HEK293 (cell line): ENCODE measurements around the gene FAM120B.

Experiments used
- CTCF ChIA-PET: fragments of 350-600 bp; formaldehyde crosslinking; extraction: SDS; loops from one replicate; lab custom pipeline; 2021; ENCODE audit warnings: antibody characterized with exemption; lab: Yijun Ruan, JAX
- POLR2A ChIA-PET: fragments of 300-600 bp; formaldehyde crosslinking; extraction: SDS; loops from one replicate; lab custom pipeline; 2020; ENCODE audit warnings: antibody characterized with exemption, inconsistent platforms; lab: Yijun Ruan, JAX
- H3K27ac ChIP-seq: fragments of 200-500 bp; sonication (Bioruptor generic); 2 replicates; pipeline ENCODE4 v1.5.1; 2014; ENCODE audit warnings: low read depth, low read length, control low read depth, inconsistent platforms; ENCODE audit errors: extremely low read depth
- H3K36me3 ChIP-seq, 2 experiments: fragments of 200-500 bp in 1 of 2; sonication (Bioruptor generic) in 1 of 2; 1 replicate in 1 of 2; 2 replicates in 1 of 2; pipeline ENCODE4 v1.5.1; 2014 to 2017; ENCODE audit warnings: inconsistent platforms in 2 of 2, low read length in 2 of 2; ENCODE audit not compliant: control insufficient read depth in 2 of 2, insufficient read depth in 1 of 2
- H3K4me1 ChIP-seq: fragments of 200-500 bp; sonication (Bioruptor generic); 2 replicates; pipeline ENCODE4 v1.5.1; 2014; ENCODE audit warnings: mild to moderate bottlenecking, low read length, inconsistent platforms; ENCODE audit not compliant: control insufficient read depth, insufficient read depth
- H3K4me3 ChIP-seq: 2 replicates; pipeline ENCODE4 v1.5.1; 2011; ENCODE audit warnings: low read depth, mild to moderate bottlenecking, control low read depth, low read length, moderate library complexity
- H3K9me3 ChIP-seq: fragments of 200-500 bp; sonication (Bioruptor generic); 2 replicates; pipeline ENCODE4 v1.5.1; 2014; ENCODE audit warnings: low read depth, low read length, inconsistent platforms; ENCODE audit not compliant: control insufficient read depth, insufficient read depth
- ZNF121 ChIP-seq: fragments of 450-650 bp; formaldehyde crosslinking; IDR thresholded peaks from 2 replicates; pipeline ENCODE4 v1.5.1; 2016; ENCODE audit warnings: missing biosample characterization, missing genetic modification characterization
- ZNF19 ChIP-seq: fragments of 450-650 bp; formaldehyde crosslinking; IDR thresholded peaks from 2 replicates; pipeline ENCODE4; 2016; ENCODE audit warnings: missing biosample characterization, missing genetic modification characterization, low read depth
- ZNF26 ChIP-seq: fragments of 450-650 bp; formaldehyde crosslinking; IDR thresholded peaks from 2 replicates; pipeline ENCODE4 v1.5.1; 2016; ENCODE audit warnings: missing biosample characterization, missing genetic modification characterization
- ZNF266 ChIP-seq: fragments of 450-650 bp; formaldehyde crosslinking; IDR thresholded peaks from 2 replicates; pipeline ENCODE4 v1.5.1; 2016; ENCODE audit warnings: missing biosample characterization, missing genetic modification characterization, low read depth
- ZNF280C ChIP-seq: fragments of 450-650 bp; formaldehyde crosslinking; IDR thresholded peaks from 2 replicates; pipeline ENCODE4 v1.5.1; 2016; ENCODE audit warnings: missing biosample characterization, missing genetic modification characterization
- ZNF280D ChIP-seq: fragments of 450-650 bp; formaldehyde crosslinking; IDR thresholded peaks from 2 replicates; pipeline ENCODE4 v1.5.1; 2016; ENCODE audit warnings: missing biosample characterization, missing genetic modification characterization
- ZNF449 ChIP-seq: fragments of 450-650 bp; formaldehyde crosslinking; IDR thresholded peaks from 2 replicates; pipeline ENCODE4 v1.5.1; 2017; ENCODE audit warnings: missing biosample characterization, mild to moderate bottlenecking, missing genetic modification characterization, moderate library complexity
- ZNF571 ChIP-seq: fragments of 450-650 bp; formaldehyde crosslinking; IDR thresholded peaks from 2 replicates; pipeline ENCODE4 v1.5.0; 2017; ENCODE audit warnings: missing biosample characterization, missing genetic modification characterization
- ZNF654 ChIP-seq: fragments of 450-650 bp; formaldehyde crosslinking; IDR thresholded peaks from 2 replicates; pipeline ENCODE4 v1.5.1; 2016; ENCODE audit warnings: low read depth, missing biosample characterization, missing genetic modification characterization
- ZNF707 ChIP-seq: fragments of 450-650 bp; formaldehyde crosslinking; IDR thresholded peaks from 2 replicates; pipeline ENCODE4 v1.5.1; 2016; ENCODE audit warnings: missing biosample characterization, missing genetic modification characterization
- ZXDB ChIP-seq: fragments of 450-650 bp; formaldehyde crosslinking; IDR thresholded peaks from 2 replicates; pipeline ENCODE4 v1.5.1; 2016; ENCODE audit warnings: missing biosample characterization, missing genetic modification characterization

Gene FAM120B

GRCh38 chr6:170267688-170268087 is 38.9 kb upstream of the FAM120B start:
- ChIA-PET POLR2A (no interaction called here), CTCF (interaction anchor here (0.7 kb wide), 1 partner anchor 27 kb away, joined by 3 read pairs; no protein-coding TSS in a partner anchor)
- no peaks in the 10 kb centered on the region for H3K36me3 ChIP-seq
- no peak overlapping the region for H3K27ac ChIP-seq
- H3K4me3 ChIP-seq, result no peak overlapping the region
- no peak for TF ChIP-seq ZNF654 (tag by site-specific recombination)
- TF ChIP-seq ZNF19, result no peak
- no peaks in the 10 kb centered on the region for H3K9me3 ChIP-seq
- no peaks in the 10 kb centered on the region for H3K4me1 ChIP-seq

GRCh38 chr6:170268216-170269129 is 38.1 kb upstream of the FAM120B start:
- Histone ChIP-seq H3K27ac (no peak overlapping the region), H3K36me3 (no peaks in the 10 kb centered on the region), H3K9me3 (no peaks in the 10 kb centered on the region), H3K4me3 (no peak overlapping the region), H3K4me1 (no peaks in the 10 kb centered on the region)
- CTCF ChIA-PET, result interaction anchor here (0.7 kb wide), 1 partner anchor 26 kb away, joined by 3 read pairs; no protein-coding TSS in a partner anchor
- TF ChIP-seq ZNF26 (tag by site-specific recombination) (no peak), ZNF571 (tag by site-specific recombination) (no peak), ZNF280D (tag by site-specific recombination) (no peak), ZNF707 (no peak), ZNF121 (tag by site-specific recombination) (no peak), ZNF280C (tag by site-specific recombination) (no peak), ZXDB (tag by site-specific recombination) (no peak), ZNF449 (tag by site-specific recombination) (no peak), ZNF266 (tag by site-specific recombination) (no peak)
- POLR2A ChIA-PET, result no interaction called here
